IPS DF 6.9 (cell line): ENCODE data around the gene ALDH1A1.

ENCODE experiments used
- DNase-seq: peaks from one replicate; pipeline ENCODE4 v3.0.0-alpha.2; 2013; ENCODE audit warnings: low read depth, low spot score
- H3K27ac ChIP-seq: one replicate; pipeline ENCODE4 v1.5.1; 2013; ENCODE audit warnings: low read length, control low read depth
- H3K27me3 ChIP-seq: 2 replicates; pipeline ENCODE4 v1.6.1; 2013; ENCODE audit warnings: mild to moderate bottlenecking, low read length; ENCODE audit not compliant: control insufficient read depth, insufficient read depth
- H3K36me3 ChIP-seq: 2 replicates; pipeline ENCODE4 v1.6.1; 2013; ENCODE audit warnings: low read length; ENCODE audit not compliant: control insufficient read depth, insufficient read depth
- H3K4me1 ChIP-seq: 2 replicates; pipeline ENCODE4 v1.6.1; 2013; ENCODE audit warnings: low read length; ENCODE audit not compliant: control insufficient read depth, insufficient read depth
- H3K4me3 ChIP-seq: 2 replicates; pipeline ENCODE4 v1.5.1; 2013; ENCODE audit warnings: mild to moderate bottlenecking, low read length
- H3K9me3 ChIP-seq: 2 replicates; pipeline ENCODE4 v1.6.1; 2013; ENCODE audit warnings: low read length, inconsistent platforms; ENCODE audit not compliant: control insufficient read depth, insufficient read depth
- WGBS: extraction: QIAGEN DNeasy Blood & Tissue Kit; methylation state at CpG from one replicate; pipeline ENCODE4 v1.1.7; 2013; ENCODE audit warnings: mixed read lengths, missing lambda C conversion rate; ENCODE audit not compliant: insufficient read length, insufficient coverage; 5-methylcytosine and 5-hydroxymethylcytosine counted together

ALDH1A1 gene

DNA sequence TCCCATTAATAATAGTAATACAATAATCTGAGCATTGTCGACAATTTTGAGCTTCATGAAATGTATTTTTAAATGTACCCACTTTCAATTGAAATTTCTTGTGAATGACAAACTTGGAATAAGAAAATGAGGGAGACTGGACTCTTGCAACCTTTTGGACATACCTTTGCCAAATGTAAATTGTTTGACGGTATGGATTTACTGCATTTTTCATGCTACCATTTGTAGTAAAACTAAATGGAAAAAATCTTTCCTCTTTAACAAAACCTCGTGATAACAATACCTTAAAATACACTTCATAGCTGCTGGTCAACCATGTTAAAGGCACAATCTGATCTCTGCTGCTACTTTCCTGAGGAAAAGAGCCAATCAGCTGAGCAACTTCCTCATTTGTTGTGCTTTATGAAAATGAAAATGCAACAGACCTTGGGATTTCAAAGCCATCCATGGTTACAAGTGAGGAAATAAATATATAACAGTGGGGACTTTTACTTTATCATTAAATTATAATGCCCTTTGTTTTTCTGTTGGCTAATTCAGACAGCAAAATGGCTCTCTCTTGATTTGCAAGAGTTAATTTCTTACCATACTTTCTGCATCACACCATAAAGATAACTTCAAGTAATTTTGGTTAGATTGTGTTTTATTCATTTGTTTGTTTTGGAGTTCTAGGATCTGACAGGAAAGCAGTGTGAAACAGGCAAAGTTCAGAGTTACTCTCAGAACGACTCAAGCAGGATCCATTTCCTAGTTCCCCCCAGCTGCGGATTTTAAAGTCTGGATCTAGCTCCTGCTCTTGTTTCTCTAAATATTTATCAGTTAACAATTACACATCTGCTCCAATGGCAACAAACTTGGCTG lies 1.1 kb downstream of the ALDH1A1 start:
- H3K4me3 ChIP-seq: no peak overlapping the region
- no peaks in the 10 kb centered on the region for H3K27me3 ChIP-seq
- no peak for DNase-seq
- no CpG with 5 or more reads among the region's 5 CpGs for WGBS
- no peak overlapping the region for H3K27ac ChIP-seq
- no peaks in the 10 kb centered on the region for H3K36me3 ChIP-seq
- H3K9me3 ChIP-seq: no peaks in the 10 kb centered on the region
- no peaks in the 10 kb centered on the region for H3K4me1 ChIP-seq

DNA sequence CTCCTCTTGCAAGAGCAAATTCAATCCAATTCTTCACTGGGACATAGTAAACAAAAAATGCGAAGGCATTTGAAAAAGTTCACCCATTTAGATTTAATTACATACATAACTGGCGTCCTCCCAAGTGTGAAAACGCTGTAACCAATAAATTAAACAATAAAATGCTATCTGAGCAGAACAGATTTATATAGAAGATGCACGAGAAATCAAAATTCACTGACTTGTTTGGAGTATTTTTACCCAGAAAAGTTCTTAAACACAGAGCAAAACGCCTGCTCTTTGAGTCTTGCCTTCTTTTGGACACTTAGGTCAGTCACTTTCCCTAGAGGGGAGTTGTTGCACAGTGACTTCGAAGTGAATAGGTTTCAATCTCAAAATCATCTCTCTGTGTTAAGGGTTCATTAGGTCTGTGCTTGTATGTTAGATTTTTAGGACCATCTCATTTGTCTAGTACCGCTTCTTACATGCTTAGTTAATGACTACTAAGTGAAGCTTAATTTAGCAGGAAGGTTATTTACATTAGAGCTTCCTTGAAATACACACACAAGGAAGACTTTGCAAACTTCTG lies 1.9 kb downstream of the ALDH1A1 start:
- Histone ChIP-seq H3K27me3 (no peaks in the 10 kb centered on the region), H3K4me3 (no peak overlapping the region)
- WGBS: no CpG with 5 or more reads among the region's 7 CpGs

GRCh38 chr9:72949918-72950325 lies 2.9 kb downstream of the ALDH1A1 start:
- H3K27me3 ChIP-seq: no peaks in the 10 kb centered on the region
- DNase-seq: no peak
- no peaks in the 10 kb centered on the region for H3K4me1 ChIP-seq
- H3K36me3 ChIP-seq: no peaks in the 10 kb centered on the region
- no peaks in the 10 kb centered on the region for H3K9me3 ChIP-seq
- H3K27ac ChIP-seq: no peak overlapping the region
- no peak overlapping the region for H3K4me3 ChIP-seq
- no CpG with 5 or more reads among the region's 7 CpGs for WGBS

More for the DNA sequence above, 1.9 kb downstream of the ALDH1A1 start:
- DNase-seq: no peak
- no peaks in the 10 kb centered on the region for H3K9me3 ChIP-seq
- no peak overlapping the region for H3K27ac ChIP-seq
- H3K36me3 ChIP-seq: no peaks in the 10 kb centered on the region
- H3K4me1 ChIP-seq: no peaks in the 10 kb centered on the region

GRCh38 chr9:72949244-72949582 lies 3.6 kb downstream of the ALDH1A1 start:
- H3K4me3 ChIP-seq: no peak overlapping the region
- WGBS: no CpG with 5 or more reads among the region's 1 CpG
- H3K27ac ChIP-seq: no peak overlapping the region
- no peaks in the 10 kb centered on the region for H3K36me3 ChIP-seq
- no peaks in the 10 kb centered on the region for H3K27me3 ChIP-seq
- no peaks in the 10 kb centered on the region for H3K9me3 ChIP-seq
- no peak for DNase-seq
- no peaks in the 10 kb centered on the region for H3K4me1 ChIP-seq

DNA sequence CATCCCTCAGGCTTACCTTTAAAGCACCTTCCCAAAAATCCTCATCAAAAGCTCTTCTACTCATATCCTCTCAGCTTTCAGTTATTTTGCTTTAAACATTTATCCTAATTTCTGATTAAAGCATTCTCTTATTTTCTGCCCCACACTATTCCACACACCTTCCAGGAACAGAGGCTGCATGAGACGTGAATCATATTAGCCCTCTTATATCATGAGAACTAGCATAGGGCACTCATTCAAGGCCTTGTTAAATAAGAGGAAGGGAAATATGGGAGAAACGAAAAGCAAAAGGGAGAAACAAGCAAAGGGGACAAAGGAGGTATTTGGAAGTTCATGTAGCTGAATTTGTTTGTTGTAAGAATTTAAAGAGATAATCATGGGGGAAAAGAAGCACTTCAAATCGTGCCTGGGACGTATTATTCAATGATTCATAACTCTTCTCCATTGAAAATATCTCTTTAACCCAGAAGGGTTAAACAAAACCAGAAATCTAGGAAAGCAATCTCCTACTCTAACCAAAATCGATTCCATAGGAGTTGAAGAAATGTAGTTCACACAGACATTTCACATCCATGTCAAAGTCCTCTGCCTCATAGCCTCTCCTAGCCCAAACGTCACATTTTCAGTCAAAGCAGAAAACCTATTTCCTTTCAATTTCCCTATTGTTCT lies 4.1 kb downstream of the ALDH1A1 start:
- no peaks in the 10 kb centered on the region for H3K4me1 ChIP-seq
- DNase-seq: no peak
- H3K4me3 ChIP-seq: no peak overlapping the region
- H3K27ac ChIP-seq: no peak overlapping the region
- no peaks in the 10 kb centered on the region for H3K36me3 ChIP-seq
- no peaks in the 10 kb centered on the region for H3K9me3 ChIP-seq
- 100% methylated on average over 1 of the region's 6 CpGs for WGBS
- H3K27me3 ChIP-seq: no peaks in the 10 kb centered on the region

DNA sequence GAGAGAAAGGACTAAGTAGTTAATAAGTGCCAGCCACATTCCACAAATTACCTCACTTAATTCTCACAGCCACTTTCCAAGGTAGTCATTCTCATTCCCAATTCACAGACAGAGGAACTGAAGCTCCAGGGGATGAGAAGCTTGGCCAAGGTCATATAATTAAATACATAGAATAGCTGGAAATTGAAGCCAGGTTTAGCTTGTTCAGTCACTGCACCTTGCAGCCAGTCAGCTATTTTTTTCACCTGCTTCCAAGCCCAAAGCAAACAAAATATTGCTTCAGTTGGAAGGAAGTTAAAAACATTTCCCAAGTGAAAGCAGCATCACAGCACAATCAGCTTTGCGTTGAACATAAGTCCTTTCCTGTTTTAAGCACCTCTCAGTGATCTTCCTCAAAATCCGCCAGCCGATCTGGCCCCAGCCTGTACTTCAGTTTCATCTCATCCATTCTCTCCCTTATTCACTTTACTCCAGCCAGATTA lies 4.8 kb downstream of the ALDH1A1 start:
- DNase-seq: no peak

GRCh38 chr9:72946821-72947220 lies 6.0 kb downstream of the ALDH1A1 start:
- Histone ChIP-seq H3K27me3 (no peaks in the 10 kb centered on the region), H3K27ac (no peak overlapping the region), H3K36me3 (no peaks in the 10 kb centered on the region), H3K9me3 (no peaks in the 10 kb centered on the region), H3K4me3 (no peak overlapping the region), H3K4me1 (no peaks in the 10 kb centered on the region)
- no peak for DNase-seq

More for the DNA sequence above, 4.8 kb downstream of the ALDH1A1 start:
- Histone ChIP-seq H3K27me3 (no peaks in the 10 kb centered on the region), H3K4me1 (no peaks in the 10 kb centered on the region), H3K27ac (no peak overlapping the region), H3K9me3 (no peaks in the 10 kb centered on the region), H3K4me3 (no peak overlapping the region), H3K36me3 (no peaks in the 10 kb centered on the region)
- no CpG with 5 or more reads among the region's 3 CpGs for WGBS

DNA sequence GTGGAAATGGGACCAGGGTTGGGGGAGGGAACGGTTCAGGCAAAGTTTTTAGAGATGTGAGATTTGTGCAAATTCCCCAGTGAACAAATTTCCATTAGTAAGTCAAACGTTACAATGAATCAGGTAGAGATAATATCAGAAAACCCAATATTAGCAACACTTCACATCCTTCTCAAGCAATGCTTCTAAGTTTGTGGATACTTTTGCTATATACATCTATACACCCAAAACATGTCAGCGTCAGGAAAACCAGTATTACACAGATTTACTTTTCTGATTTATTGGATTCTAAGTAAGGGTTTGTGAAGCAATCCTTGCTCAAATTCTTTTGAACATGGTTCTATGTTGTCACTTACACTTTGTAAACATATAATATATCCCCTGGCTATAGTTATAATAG lies 6.5 kb downstream of the ALDH1A1 start:
- no peak overlapping the region for H3K27ac ChIP-seq
- H3K4me3 ChIP-seq: no peak overlapping the region
- no peaks in the 10 kb centered on the region for H3K27me3 ChIP-seq
- WGBS: no CpG with 5 or more reads among the region's 3 CpGs
- no peaks in the 10 kb centered on the region for H3K36me3 ChIP-seq
- H3K9me3 ChIP-seq: no peaks in the 10 kb centered on the region
- no peaks in the 10 kb centered on the region for H3K4me1 ChIP-seq
- DNase-seq: no peak

DNA sequence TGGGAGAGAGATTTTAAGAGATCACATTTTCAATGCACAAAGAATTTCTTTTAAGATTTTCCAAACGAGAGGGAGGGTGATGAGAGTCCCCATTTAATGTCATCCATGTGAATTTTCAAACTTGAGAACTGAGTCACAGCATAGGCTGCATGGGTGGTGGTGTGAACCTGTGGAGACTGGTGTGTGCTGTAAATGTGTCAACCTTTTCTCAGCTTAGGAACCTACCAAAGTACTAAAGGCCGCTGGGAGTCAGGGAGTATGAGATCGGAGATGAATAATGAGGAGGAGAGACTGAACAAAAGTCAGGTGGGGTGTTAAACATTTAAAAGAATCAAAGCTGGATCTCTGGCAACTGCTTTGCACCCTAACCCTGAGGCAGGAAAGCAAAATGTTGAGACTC lies 7.5 kb downstream of the ALDH1A1 start:
- no peak for DNase-seq
- Histone ChIP-seq H3K36me3 (no peaks in the 10 kb centered on the region), H3K27me3 (no peaks in the 10 kb centered on the region), H3K4me1 (no peaks in the 10 kb centered on the region), H3K4me3 (no peak overlapping the region), H3K9me3 (no peaks in the 10 kb centered on the region), H3K27ac (no peak overlapping the region)
- WGBS: no CpG with 5 or more reads among the region's 3 CpGs

DNA sequence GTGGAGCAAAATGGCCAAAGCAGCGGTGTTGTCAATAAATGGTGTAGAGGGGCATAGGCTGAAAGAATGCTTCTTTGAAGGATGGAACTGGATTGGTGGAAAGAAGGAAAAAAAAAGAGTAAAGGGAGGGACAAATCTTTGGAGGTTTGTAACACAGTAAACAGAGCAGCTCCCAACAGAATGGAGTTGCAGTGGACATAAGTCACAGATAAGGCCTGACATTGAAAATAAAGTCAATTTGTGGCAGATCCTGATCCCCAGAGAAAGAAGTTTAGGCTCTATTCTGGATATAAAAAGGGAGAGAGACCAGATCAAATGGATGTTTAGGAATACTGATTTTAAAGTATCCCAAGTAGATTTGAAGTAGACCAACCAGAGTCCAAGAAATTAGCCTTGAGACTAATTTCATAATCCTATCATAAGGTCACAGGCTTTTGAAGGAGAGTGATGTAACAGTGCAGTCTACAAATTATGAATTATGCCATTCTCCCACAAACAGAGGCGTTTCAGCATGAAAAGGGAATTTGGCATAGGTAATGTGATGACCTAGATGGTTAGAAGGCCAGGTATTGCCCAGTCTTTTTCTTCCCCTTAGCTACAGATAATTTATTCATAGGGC lies 8.9 kb downstream of the ALDH1A1 start:
- DNase-seq: no peak
- Histone ChIP-seq H3K27me3 (no peaks in the 10 kb centered on the region), H3K27ac (no peak overlapping the region), H3K36me3 (no peaks in the 10 kb centered on the region), H3K9me3 (no peaks in the 10 kb centered on the region), H3K4me1 (no peaks in the 10 kb centered on the region), H3K4me3 (no peak overlapping the region)
- WGBS: no CpG with 5 or more reads among the region's 2 CpGs
